ENCODE results near the gene FSTL1. TPM values are rescaled to one million over a fixed set of nuclear protein-coding genes. Genes with fewer than 3 reads are reported as not detected.
A peak's percentile ranks its signal among the peaks of the same experiment; 100 is the strongest.

Gene FSTL1
- total RNA-seq, 4 donors from 2014 or later = 9.4 to 258 (median 70.7) TPM

- intact Hi-C loops (cut with DNase I) = no loop called here
- WGBS, 2 donors = 72 to 85% methylated on average over 4 of the region's 4 CpGs
- H3K4me1 ChIP-seq = peaks cover 6 to 33% (median 8%) of the 10 kb centered on the region in 3 donors
- H3K27me3 ChIP-seq = no peaks in the 10 kb centered on the region
- TF ChIP-seq CTCF (IDR thresholded peaks at IDR 0.05) = no peak
- TF ChIP-seq POLR2A (IDR thresholded peaks at IDR 0.05) = no peak
- DNase-seq = no peak
- no peaks in the 10 kb centered on the region for H3K9me3 ChIP-seq
- no peak overlapping the region for H3K4me3 ChIP-seq
- no peaks in the 10 kb centered on the region for H3K36me3 ChIP-seq
- no peak overlapping the region for H3K27ac ChIP-seq
These were observed 98.8 kb downstream of the FSTL1 start for GRCh38 chr3:120352017-120352416.

- 37 to 46% methylated on average over 8 of the region's 8 CpGs for WGBS, 2 donors
- Histone ChIP-seq H3K36me3 (no peaks in the 10 kb centered on the region), H3K9me3 (no peaks in the 10 kb centered on the region), H3K27me3 (no peaks in the 10 kb centered on the region), H3K4me3 (peak overlapping the region in 3 of 4 donors; percentile 81 to 97 (median 88)), H3K4me1 (peaks cover 8 to 49% (median 9%) of the 10 kb centered on the region in 3 donors), H3K27ac (peak overlapping the region in 2 of 4 donors; percentile 90)
- TF ChIP-seq CTCF (IDR thresholded peaks at IDR 0.05) (no peak), POLR2A (IDR thresholded peaks at IDR 0.05) (no peak)
- intact Hi-C loops (cut with DNase I) = no loop called here
- DNase-seq = no peak
These were observed 100.3 kb downstream of the FSTL1 start for GRCh38 chr3:120350401-120350941.

DNA sequence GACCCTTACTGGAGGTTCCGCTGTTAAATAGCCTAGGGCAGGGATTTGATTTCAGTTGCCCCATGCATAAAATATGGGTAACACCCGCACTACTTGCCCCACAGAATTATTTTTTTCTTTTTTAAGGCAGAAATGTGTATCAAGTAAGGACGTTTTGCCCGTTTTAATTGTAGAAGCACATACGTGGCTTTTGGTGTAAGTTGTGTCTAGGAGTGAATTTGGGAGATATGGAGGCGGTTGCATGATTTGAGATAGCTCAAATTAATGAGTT is 101.0 kb downstream of the FSTL1 start:
- 3 to 7% methylated on average over 6 of the region's 6 CpGs for WGBS, 2 donors

GRCh38 chr3:120348991-120349854 is 101.6 kb downstream of the FSTL1 start, which contains the start of gene LRRC58:
LRRC58 (minus strand) TSS chr3:120349354; CDS start chr3:120349243, 111 bp downstream.
- Histone ChIP-seq H3K4me1 (peaks cover 8 to 60% (median 9%) of the 10 kb centered on the region in 3 donors), H3K9me3 (no peaks in the 10 kb centered on the region), H3K27me3 (no peaks in the 10 kb centered on the region), H3K36me3 (no peaks in the 10 kb centered on the region), H3K27ac (peak within 1 kb of the TSS; percentile 83 to 95 (median 90)), H3K4me3 (peak within 1 kb of the TSS; percentile 64 to 97 (median 84))
- TF ChIP-seq POLR2A (IDR thresholded peaks at IDR 0.05) = peak in 3 of 4 donors; percentile 72 to 95 (median 85)
- TF ChIP-seq CTCF (IDR thresholded peaks at IDR 0.05) = peak in 4 of 6 experiments; percentile 2 to 36 (median 14)
- WGBS, 2 donors = 0 to 3% methylated on average over 7 to 29 of the region's 95 CpGs
- intact Hi-C loops (cut with DNase I) = loop anchor here (5.0 kb wide), 1 partner anchor 443 kb away; no protein-coding TSS in a partner anchor
- DNase-seq = peak; percentile 61

More for the DNA sequence above, 101.0 kb downstream of the FSTL1 start:
- DNase-seq = no peak
- peaks cover 8 to 55% (median 9%) of the 10 kb centered on the region in 3 donors for H3K4me1 ChIP-seq
- TF ChIP-seq POLR2A (IDR thresholded peaks at IDR 0.05) (no peak), CTCF (IDR thresholded peaks at IDR 0.05) (no peak)
- intact Hi-C loops (cut with DNase I) = loop anchor here (5.0 kb wide), 1 partner anchor 443 kb away; no protein-coding TSS in a partner anchor
- no peaks in the 10 kb centered on the region for H3K36me3 ChIP-seq
- H3K27me3 ChIP-seq = no peaks in the 10 kb centered on the region
- no peaks in the 10 kb centered on the region for H3K9me3 ChIP-seq
- peak overlapping the region; percentile 83 to 95 (median 90) for H3K27ac ChIP-seq
- H3K4me3 ChIP-seq = peak overlapping the region; percentile 64 to 97 (median 84)
